GM19035 (cell line): Measurements from ENCODE around the gene KRT36.

Source experiments
- ATAC-seq: cut with Tn5 transposase; IDR thresholded peaks from one replicate; pipeline ENCODE4 v1.9.1; 2021; ENCODE audit not compliant: unreplicated experiment

The KRT36 gene

GRCh38 chr17:41444186-41444585 is 45.5 kb downstream of the KRT36 start:
- ATAC-seq = no peak

- no peak for ATAC-seq
Observed at GRCh38 chr17:41442739-41443138, 47.0 kb downstream of the KRT36 start.

GRCh38 chr17:41440531-41441033 is 49.1 kb downstream of the KRT36 start, which contains the start of gene KRT38:
KRT38 (minus strand) TSS chr17:41440983; CDS start chr17:41440921, 62 bp downstream.
- ATAC-seq = no peak

- no peak for ATAC-seq
Observed at GRCh38 chr17:41439375-41439774, 50.3 kb downstream of the KRT36 start.

DNA sequence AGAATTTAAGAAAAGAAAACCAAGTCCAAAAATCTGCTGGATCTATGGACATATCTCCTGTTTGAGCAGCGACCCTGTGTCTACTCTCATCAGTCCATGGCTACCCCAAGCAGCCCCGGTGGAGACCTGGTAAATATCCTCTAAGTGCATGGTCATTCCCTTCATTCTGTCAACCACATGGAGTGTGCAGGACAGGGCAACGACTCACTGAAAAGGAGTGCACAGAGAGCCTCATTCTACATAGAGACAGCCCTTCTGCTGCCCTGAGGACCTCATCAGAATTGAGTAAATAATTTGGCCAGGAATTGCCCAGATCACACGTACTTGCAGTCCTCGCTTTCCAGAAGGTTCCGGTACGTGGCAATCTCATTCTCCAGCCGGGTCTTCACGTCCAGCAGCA is 51.9 kb downstream of the KRT36 start:
- no peak for ATAC-seq

DNA sequence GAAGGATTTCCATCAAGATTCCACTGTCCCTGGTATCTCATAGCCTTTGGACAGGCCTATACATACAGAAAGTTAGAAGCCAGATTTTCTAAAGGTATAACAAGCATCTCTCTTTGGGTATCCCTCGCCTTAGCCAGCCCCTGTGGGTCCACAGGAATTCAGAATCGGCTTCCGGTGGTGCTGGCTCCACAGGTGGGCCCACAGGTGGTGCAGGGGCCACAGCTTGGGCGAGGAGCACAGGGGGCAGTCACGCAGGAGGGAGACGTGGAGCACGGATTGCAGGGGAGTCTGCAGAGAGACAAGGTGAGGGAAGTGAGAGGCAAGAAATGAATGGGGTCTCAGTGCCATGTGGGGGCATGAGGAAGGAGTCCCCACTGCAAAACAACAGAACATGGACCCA is 52.5 kb downstream of the KRT36 start:
- ATAC-seq = no peak
